CD14-positive monocyte (primary cell): ENCODE results near the gene ZBTB4. TPM values are rescaled to one million over a fixed set of nuclear protein-coding genes. Genes with fewer than 3 reads are reported as not detected.

Source experiments
- DNase-seq, 3 donors: peaks; one replicate each; pipeline ENCODE4 v3.0.0-alpha.2; 2011 to 2022
- H2AFZ ChIP-seq: 2 replicates; pipeline ENCODE4 v1.6.0; 2012; ENCODE audit warnings: mild to moderate bottlenecking, low read depth, low read length, inconsistent platforms; ENCODE audit not compliant: insufficient read depth, poor library complexity, severe bottlenecking
- H3K27ac ChIP-seq, 2 donors: 1 replicate in 1 of 2; 2 replicates in 1 of 2; pipeline ENCODE4 v1.5.1; 2012 to 2013; ENCODE audit warnings: low read length in 2 of 2, control low read depth in 1 of 2, inconsistent platforms in 1 of 2, low read depth in 1 of 2, mild to moderate bottlenecking in 1 of 2
- H3K27me3 ChIP-seq, 2 donors: one replicate each; pipeline versions ENCODE4 v1.6.0 to v1.6.1; 2011 to 2013; ENCODE audit warnings: low read length in 2 of 2; ENCODE audit not compliant: control insufficient read depth in 2 of 2, insufficient read depth in 2 of 2
- H3K36me3 ChIP-seq, 2 donors: replicated peaks in 1 of 2; 1 replicate in 1 of 2; 2 replicates in 1 of 2; pipeline versions ENCODE4 v1.5.1 to v1.6.1; 2012 to 2013; ENCODE audit warnings: low read length in 2 of 2, control low read depth in 1 of 2, inconsistent platforms in 1 of 2, mild to moderate bottlenecking in 1 of 2; ENCODE audit not compliant: insufficient read depth in 2 of 2, control insufficient read depth in 1 of 2
- H3K4me1 ChIP-seq, 2 donors: 1 replicate in 1 of 2; 2 replicates in 1 of 2; pipeline versions ENCODE4 v1.5.1 to v1.6.1; 2012 to 2013; ENCODE audit warnings: low read length in 2 of 2, control low read depth in 1 of 2, inconsistent platforms in 1 of 2, mild to moderate bottlenecking in 1 of 2, moderate library complexity in 1 of 2; ENCODE audit not compliant: insufficient read depth in 2 of 2, control insufficient read depth in 1 of 2
- H3K4me2 ChIP-seq: replicated peaks from 2 replicates; pipeline ENCODE3; 2012; ENCODE audit warnings: low read length, moderate library complexity, mild to moderate bottlenecking; ENCODE audit not compliant: poor library complexity, severe bottlenecking; ENCODE audit errors: extremely low read depth
- H3K4me3 ChIP-seq, 3 experiments: fragments of 200-600 bp in 1 of 3; sonication (generic) in 1 of 3; replicated peaks in 1 of 3; 1 replicate in 2 of 3; 2 replicates in 1 of 3; pipeline ENCODE4 v1.5.1; 2011 to 2013; ENCODE audit warnings: low read length in 3 of 3, mild to moderate bottlenecking in 3 of 3, control low read depth in 2 of 3, low read depth in 2 of 3, inconsistent platforms in 1 of 3, moderate library complexity in 1 of 3
- H3K79me2 ChIP-seq: 2 replicates; pipeline ENCODE4 v1.6.0; 2012; ENCODE audit warnings: mild to moderate bottlenecking, control low read depth, inconsistent platforms, low read length, moderate library complexity; ENCODE audit not compliant: insufficient read depth
- H3K9ac ChIP-seq: 2 replicates; pipeline ENCODE4 v1.6.0; 2017; ENCODE audit warnings: low read length, mild to moderate bottlenecking; ENCODE audit not compliant: insufficient read depth, poor library complexity, severe bottlenecking
- H3K9me3 ChIP-seq, 2 donors: replicated peaks in 1 of 2; 1 replicate in 1 of 2; 2 replicates in 1 of 2; pipeline versions ENCODE4 v1.5.1 to v1.6.1; 2012 to 2013; ENCODE audit warnings: low read length in 2 of 2, control low read depth in 1 of 2; ENCODE audit not compliant: control insufficient read depth in 1 of 2, insufficient read depth in 1 of 2
- H4K20me1 ChIP-seq: 2 replicates; pipeline ENCODE4 v1.6.0; 2012; ENCODE audit warnings: mild to moderate bottlenecking, low read length, control low read depth, moderate library complexity; ENCODE audit not compliant: insufficient read depth
- H3K27ac Mint-ChIP-seq, 7 donors: one replicate each; pipeline ENCODE4 v1.8.0; 2020; ENCODE audit warnings: mild to moderate bottlenecking in 7 of 7, mixed read lengths in 7 of 7, moderate library complexity in 6 of 7, inconsistent platforms in 2 of 7
- H3K27me3 Mint-ChIP-seq, 3 donors: one replicate each; pipeline ENCODE4 v1.8.0; 2021 to 2022; ENCODE audit warnings: low read depth in 3 of 3, mild to moderate bottlenecking in 3 of 3, mixed read lengths in 3 of 3, moderate library complexity in 3 of 3, inconsistent platforms in 1 of 3
- H3K36me3 Mint-ChIP-seq, 2 donors: one replicate each; pipeline ENCODE4 v1.8.0; 2020; ENCODE audit warnings: mixed read lengths in 2 of 2, inconsistent platforms in 1 of 2, mild to moderate bottlenecking in 1 of 2
- H3K4me1 Mint-ChIP-seq: one replicate; pipeline ENCODE4 v1.8.0; 2020; ENCODE audit warnings: mild to moderate bottlenecking, mixed read lengths
- H3K4me3 Mint-ChIP-seq, 2 donors: one replicate each; pipeline ENCODE4 v1.8.0; 2020; ENCODE audit warnings: mild to moderate bottlenecking in 2 of 2, mixed read lengths in 2 of 2, moderate library complexity in 1 of 2
- H3K9me3 Mint-ChIP-seq, 7 donors: one replicate each; pipeline ENCODE4 v1.8.0; 2020 to 2022; ENCODE audit warnings: mixed read lengths in 7 of 7, mild to moderate bottlenecking in 6 of 7, moderate library complexity in 6 of 7, inconsistent platforms in 2 of 7
- WGBS: methylation state at CpG from one replicate; pipeline ENCODE4 v1.1.5; 2013; ENCODE audit warnings: missing lambda C conversion rate; ENCODE audit not compliant: insufficient coverage; 5-methylcytosine and 5-hydroxymethylcytosine counted together
- intact Hi-C, 2 donors: fragments of 100-400 bp; cut with micrococcal nuclease; formaldehyde crosslinking; loops; one replicate each; pipeline versions ENCODE4 v1.15.0 to v1.15.1; 2023
- polyA plus RNA-seq, 3 donors: library from polyadenylated mRNA; depleted of rRNA in 1 of 3; unstranded in 2 of 3; stranded (reverse) in 1 of 3; fragments of 300-500 nt in 2 of 3; fragments of >200 nt in 1 of 3; fragmentation: Illumina TruSeq in 2 of 3; gene quantifications; 1 replicate in 2 of 3; 2 replicates in 1 of 3; pipeline ENCODE4 v1.2.3, GENCODE V29; 2012 to 2021
- TF ChIP-seq, protein P1 (sequence below): fragments of 200-600 bp; IDR thresholded peaks from one replicate; pipeline ENCODE4 v1.8.0; 2022; ENCODE audit warnings: antibody characterized with exemption, mild to moderate bottlenecking

ZBTB4 gene
- polyA plus RNA-seq, 3 donors, result 3.4 to 8.1 (median 4.4) TPM

DNA sequence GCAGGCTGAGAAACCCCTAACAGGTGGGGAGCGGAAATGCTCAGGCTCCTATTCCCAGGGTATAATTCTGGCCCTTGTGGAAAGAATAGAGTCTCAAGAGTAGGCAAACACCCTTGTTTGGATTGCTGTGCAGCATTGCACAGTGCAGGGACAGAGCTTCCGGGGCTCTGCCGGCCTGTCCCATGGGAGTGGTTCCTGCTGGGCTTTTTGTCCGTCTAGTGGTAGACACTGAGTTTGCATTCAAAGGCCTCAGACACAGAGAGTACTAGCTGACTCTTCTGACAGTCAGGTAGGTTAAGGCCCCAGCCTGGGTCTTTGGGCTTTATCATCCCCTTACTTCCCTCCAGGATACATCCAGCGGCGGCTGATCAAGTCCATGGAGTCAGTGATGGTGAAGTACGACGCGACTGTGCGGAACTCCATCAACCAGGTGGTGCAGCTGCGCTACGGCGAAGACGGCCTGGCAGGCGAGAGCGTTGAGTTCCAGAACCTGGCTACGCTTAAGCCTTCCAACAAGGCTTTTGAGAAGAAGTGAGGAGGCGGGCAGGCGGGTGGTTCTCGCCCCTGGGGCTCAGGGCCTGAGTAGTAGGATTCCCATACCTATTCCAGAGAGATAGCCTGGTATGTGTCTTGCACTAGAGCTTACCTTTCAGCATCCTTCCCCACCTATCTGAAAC lies 22.9 kb upstream of the ZBTB4 start:
- no peaks in the 10 kb centered on the region for H3K4me1 Mint-ChIP-seq
- no peak overlapping the region for H3K4me3 Mint-ChIP-seq
- H4K20me1 ChIP-seq, result peaks cover 44% of the 10 kb centered on the region
- peaks cover 84 to 97% of the 10 kb centered on the region in 2 donors for H3K36me3 Mint-ChIP-seq
- peaks cover 90 to 97% of the 10 kb centered on the region in 2 donors for H3K36me3 ChIP-seq
- H3K79me2 ChIP-seq, result peaks cover 5% of the 10 kb centered on the region
- no peaks in the 10 kb centered on the region for H3K27me3 ChIP-seq
- DNase-seq, result no peak
- no peak overlapping the region for H3K4me3 ChIP-seq
- TF ChIP-seq, protein P1, sequence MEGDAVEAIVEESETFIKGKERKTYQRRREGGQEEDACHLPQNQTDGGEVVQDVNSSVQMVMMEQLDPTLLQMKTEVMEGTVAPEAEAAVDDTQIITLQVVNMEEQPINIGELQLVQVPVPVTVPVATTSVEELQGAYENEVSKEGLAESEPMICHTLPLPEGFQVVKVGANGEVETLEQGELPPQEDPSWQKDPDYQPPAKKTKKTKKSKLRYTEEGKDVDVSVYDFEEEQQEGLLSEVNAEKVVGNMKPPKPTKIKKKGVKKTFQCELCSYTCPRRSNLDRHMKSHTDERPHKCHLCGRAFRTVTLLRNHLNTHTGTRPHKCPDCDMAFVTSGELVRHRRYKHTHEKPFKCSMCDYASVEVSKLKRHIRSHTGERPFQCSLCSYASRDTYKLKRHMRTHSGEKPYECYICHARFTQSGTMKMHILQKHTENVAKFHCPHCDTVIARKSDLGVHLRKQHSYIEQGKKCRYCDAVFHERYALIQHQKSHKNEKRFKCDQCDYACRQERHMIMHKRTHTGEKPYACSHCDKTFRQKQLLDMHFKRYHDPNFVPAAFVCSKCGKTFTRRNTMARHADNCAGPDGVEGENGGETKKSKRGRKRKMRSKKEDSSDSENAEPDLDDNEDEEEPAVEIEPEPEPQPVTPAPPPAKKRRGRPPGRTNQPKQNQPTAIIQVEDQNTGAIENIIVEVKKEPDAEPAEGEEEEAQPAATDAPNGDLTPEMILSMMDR, result no peak
- H3K4me2 ChIP-seq, result no peak overlapping the region
- intact Hi-C loops, result loop anchor here in 1 of 2 donors (5.0 kb wide), 1 partner anchor 85 kb away; no protein-coding TSS in a partner anchor
- no peak overlapping the region for H3K27ac ChIP-seq
- H3K9ac ChIP-seq, result no peak overlapping the region
- H2AFZ ChIP-seq, result no peak overlapping the region
- H3K9me3 Mint-ChIP-seq, result no peaks in the 10 kb centered on the region
- H3K27ac Mint-ChIP-seq, result no peak overlapping the region
- 94% methylated on average over 17 of the region's 20 CpGs for WGBS
- H3K9me3 ChIP-seq, result no peaks in the 10 kb centered on the region
- H3K27me3 Mint-ChIP-seq, result peaks cover 0 to 1% (median 1%) of the 10 kb centered on the region in 3 donors
- H3K4me1 ChIP-seq, result no peaks in the 10 kb centered on the region

DNA sequence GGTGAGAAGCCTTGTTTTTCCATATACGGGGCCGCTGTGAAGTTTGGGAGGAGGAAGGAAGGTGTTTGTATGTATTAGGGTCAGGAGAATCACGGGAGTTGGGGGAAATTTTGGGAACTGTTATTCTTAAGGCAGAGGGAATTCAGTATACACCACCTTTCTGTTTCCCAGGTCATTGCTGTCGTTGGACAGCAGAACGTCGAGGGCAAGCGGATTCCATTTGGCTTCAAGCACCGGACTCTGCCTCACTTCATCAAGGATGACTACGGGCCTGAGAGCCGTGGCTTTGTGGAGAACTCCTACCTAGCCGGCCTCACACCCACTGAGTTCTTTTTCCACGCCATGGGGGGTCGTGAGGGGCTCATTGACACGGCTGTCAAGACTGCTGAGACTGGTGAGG lies 22.3 kb upstream of the ZBTB4 start:
- TF ChIP-seq, protein P1, result no peak
- Histone ChIP-seq H3K79me2 (peaks cover 6% of the 10 kb centered on the region), H4K20me1 (peaks cover 48% of the 10 kb centered on the region), H3K9ac (no peak overlapping the region), H3K27me3 (no peaks in the 10 kb centered on the region), H3K4me3 (no peak overlapping the region), H2AFZ (no peak overlapping the region), H3K4me1 (no peaks in the 10 kb centered on the region), H3K9me3 (no peaks in the 10 kb centered on the region), H3K27ac (no peak overlapping the region), H3K36me3 (peaks cover 94 to 97% of the 10 kb centered on the region in 2 donors), H3K4me2 (no peak overlapping the region)
- no peaks in the 10 kb centered on the region for H3K9me3 Mint-ChIP-seq
- peaks cover 0 to 1% (median 1%) of the 10 kb centered on the region in 3 donors for H3K27me3 Mint-ChIP-seq
- 98% methylated on average over 8 of the region's 14 CpGs for WGBS
- no peak for DNase-seq
- no peak overlapping the region for H3K4me3 Mint-ChIP-seq
- H3K27ac Mint-ChIP-seq, result peak overlapping the region in 2 of 7 donors; percentile 19 to 43
- peaks cover 85 to 97% of the 10 kb centered on the region in 2 donors for H3K36me3 Mint-ChIP-seq
- intact Hi-C loops, result loop anchor here in 1 of 2 donors (5.0 kb wide), 1 partner anchor 86 kb away; no protein-coding TSS in a partner anchor
- no peaks in the 10 kb centered on the region for H3K4me1 Mint-ChIP-seq
